Measurements from ENCODE around the gene RELN. TPM values are rescaled to one million over a fixed set of nuclear protein-coding genes. Genes with fewer than 3 reads are reported as not detected.
"Not testable (repeated sequence)": the region's sequence is repeated elsewhere in the genome, so short reads cannot be mapped to it uniquely, and the experiment has no call there.

RELN gene
- 10 to 100 TPM in 1 of 10 donors, 1 to 10 TPM in 9; 4.5 to 14.3 (median 7.3) TPM for polyA plus RNA-seq (ENCODE audit: insufficient read length in 10 of 10)
- long read RNA-seq, donor 1, result 0 reads
- long read RNA-seq, donor 2, result 0 reads
- long read RNA-seq, donor 3, result 0 reads
- long read RNA-seq, donor 4, result 0 reads
- long read RNA-seq, donor 5, result 0 reads
- long read RNA-seq, donor 6, result 0 reads
- long read RNA-seq, donor 7, result 0 reads
- long read RNA-seq, donor 8, result 0 reads
- long read RNA-seq, donor 9, result 0 reads

DNA sequence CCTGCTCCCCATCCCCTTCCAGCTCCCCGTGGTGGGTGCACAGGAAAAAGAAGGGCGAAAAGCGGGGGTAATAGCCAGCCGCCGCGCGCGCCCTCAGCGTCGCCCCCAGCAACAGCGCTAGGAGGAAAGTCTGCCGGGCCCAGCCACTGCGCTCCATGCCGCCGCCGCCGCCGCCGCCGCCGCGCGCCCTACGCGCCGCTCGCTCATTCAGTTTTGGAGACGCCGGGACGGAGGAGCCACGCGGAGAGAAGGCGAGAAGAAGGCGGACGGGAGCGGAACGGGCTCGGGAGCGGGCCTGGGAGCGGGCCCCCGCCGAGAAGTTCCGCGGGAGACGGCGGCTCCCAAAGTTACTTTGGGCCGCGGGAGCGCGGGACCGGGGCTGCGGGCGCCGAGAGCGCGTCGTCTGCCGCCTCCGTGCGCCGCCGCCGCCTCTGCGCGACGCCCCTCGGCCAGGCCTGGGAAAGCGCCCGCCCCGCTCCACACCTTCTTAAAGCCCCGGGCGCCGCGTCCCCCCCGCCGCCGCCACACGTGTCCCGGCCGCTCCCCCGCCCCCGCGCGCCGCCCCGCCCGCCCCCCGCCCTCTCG, at the start of gene RELN:
Gene RELN, minus strand, starts transcription at position 459 of the 585 bp plus-strand sequence. Its CDS starts 302 bp downstream, at position 157.
- DNase-seq, result peak; percentile 8 to 83 (median 39)

DNA sequence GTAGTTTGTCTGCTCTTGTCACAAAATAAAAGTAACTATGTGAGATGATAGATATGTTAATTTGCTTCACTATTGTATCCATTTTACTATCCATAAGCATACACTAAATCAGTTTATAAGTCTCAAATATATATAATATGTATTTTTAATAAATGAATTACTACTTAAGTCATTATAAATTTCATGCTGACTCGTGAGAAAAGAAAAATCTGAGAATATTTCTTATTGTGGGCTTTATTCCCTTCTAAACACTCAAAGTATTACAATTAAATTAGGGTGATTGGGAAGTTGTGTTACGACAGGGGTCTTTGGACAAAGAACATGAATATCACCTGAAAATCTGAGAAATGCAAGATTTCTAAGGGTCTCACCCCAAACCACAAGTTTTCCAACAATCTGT, 48.7 kb upstream of the RELN start:
- DNase-seq, result no peak

DNA sequence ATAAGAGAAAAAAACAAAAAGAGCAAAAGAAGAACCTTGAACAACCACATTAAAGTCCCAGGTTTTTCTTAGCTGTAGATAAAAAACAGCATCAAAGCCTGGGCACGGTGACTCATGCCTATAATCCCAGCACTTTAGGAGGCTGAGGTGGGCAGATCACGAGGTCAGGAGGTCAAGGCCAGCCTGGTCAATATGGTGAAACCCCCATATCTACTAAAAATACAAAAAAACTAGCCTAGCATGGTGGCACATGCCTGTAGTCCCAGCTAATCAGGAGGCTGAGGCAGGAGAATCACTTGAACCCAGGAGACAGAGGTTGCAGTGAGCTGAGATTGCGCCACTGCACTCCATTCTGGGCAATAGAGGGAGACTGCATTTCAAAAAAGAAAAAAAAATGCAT, 47.4 kb upstream of the RELN start:
- not testable (repeated sequence) for DNase-seq

DNA sequence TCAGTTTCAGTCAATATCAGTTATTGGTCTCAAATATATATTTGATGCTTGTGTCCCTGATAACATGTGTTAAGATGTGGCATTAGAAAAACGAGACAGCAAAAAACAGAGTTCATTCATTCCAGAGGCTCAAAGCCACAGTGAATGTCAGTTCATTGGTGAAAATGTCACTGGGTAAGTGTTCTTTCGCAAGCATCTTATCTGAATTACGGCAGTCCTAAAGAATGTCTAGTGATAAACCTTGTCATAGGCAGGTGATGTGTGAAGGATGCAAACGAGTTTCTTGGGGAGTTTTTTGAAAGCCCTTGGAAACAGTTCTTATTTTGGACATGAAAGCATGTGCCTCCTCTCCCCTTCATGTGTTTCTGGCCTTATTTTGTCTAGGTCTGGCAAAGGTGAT, 45.9 kb upstream of the RELN start:
- DNase-seq, result no peak

DNA sequence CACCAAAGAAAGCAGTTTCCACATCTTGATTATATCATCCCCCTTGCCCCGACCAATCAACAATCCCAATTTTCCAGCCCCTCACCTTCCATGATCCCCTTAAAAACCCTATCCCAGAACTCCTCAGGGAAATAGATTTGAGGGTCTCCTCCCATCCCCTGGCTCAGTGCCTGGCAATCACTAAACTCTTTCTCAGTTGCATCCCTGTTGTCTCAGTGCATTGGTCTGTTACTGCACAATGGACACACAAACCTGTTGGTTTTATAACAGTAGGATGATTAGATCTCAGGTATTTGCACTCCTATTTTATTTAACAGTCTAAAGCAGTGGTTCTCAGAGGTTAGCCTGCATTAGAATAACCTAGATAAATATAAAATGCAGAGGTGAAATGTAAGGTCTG, 45.2 kb upstream of the RELN start:
- DNase-seq, result no peak

DNA sequence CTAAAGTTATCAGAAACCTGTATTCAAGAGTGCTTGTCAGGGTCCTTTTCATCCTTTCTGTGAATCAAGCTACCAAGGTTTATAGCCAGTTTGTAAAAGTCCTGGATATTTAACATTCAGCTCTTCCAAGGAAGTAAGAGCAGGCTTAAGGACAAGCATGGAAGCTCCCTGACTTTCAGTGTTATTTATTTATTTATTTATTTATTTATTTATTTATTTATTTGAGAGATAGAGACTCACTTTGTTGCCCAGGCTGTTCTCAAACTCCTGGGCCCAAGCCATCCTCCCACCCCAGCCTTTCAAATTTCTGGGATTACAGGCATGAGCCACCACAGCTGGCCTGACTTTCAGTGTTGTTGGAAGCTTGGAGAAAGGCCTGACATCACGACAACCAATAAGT, 44.4 kb upstream of the RELN start:
- DNase-seq, result no peak

DNA sequence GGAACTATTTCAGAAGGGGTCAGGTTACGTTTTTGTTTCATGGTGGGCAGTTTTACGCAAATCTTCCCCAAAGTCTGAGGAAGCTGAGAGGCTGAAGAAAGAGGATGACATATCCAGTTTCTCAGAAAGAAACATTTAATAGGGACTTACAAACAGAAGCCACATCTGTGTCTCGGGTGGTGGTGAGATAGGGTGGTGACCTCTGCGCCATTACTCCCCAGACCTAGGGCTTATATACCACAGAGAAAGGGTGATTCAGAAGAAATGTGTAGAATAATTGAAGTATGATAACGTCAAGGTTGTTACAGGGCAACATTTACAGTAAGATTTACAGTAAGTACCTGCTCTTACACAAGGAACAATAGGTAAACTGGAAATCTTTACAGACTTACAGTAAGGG, 43.0 kb upstream of the RELN start:
- DNase-seq, result no peak

DNA sequence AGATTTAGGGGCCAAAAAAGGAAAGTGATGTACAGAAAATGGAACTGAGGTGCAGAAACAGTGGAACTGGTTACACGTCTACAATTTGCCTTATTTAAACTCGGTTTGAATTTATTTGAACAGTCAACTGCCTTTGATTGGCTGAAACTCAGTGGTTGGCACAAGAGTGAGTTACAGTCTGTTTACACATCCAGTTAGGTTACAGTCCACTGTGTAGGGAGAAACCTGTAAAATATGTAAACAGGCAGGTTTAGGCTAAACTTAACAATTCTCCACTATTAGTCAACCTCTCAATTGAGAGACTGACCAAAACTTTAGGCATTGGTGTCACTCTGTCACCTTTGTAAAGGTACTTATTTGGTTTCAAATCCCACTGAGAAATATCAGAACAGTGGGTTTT, 40.3 kb upstream of the RELN start:
- DNase-seq, result no peak

DNA sequence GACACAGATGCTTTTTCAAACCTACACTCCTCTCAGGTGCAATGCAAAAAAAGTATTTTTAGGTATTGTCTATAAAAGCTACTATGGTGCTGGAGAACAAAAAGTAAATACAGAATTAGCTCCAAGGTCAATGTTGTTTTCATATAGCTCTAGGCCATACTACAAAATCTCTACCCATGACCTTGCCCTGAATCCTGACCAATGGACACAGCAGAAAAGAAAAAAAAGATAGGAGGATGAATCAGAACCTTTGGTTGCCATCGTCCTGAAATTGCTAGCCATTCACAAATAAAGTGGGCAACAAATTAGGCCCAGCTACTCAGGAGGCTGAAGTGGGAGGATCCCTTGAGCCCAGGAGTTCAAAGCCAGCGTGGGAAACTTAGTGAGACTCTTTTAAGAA, 35.2 kb upstream of the RELN start:
- DNase-seq, result no peak

DNA sequence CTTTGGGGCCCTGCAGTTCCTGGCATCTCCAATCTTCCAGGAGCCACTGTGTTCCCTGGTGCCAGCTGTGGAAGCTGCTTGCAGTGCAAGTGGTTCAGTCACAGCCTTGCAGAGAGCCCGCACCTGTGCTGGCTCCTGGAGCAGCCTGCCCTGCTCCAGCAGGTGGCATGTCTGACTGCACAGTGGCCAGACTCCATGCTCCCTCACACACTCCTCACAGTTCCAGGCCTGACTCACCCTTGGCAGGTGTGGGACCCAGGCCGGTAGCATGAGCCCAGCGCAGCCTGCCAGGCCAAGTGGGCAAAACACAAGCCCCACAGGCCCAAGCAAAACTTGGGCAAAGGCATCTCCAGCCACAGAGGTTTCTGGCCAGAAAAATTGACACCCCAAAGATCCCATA, 33.6 kb upstream of the RELN start:
- no peak for DNase-seq

DNA sequence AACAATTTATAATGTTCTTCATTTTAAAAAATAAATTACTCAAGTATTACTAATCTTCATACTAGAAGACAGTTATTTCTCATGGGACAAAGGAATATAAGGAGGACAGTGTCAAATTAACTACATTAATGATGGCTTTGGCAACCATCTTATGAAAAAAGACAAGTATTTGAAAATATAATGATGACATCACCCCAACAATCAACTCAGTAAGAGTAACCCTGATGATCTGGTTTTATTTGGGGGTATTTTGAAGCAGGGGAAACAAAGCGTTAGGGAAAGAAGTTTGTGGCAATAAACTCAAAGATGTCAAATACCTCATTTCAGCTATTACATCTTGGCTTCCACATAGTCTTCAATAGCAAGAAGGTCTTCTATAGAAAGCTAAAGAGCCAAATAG, 29.0 kb upstream of the RELN start:
- no peak for DNase-seq

DNA sequence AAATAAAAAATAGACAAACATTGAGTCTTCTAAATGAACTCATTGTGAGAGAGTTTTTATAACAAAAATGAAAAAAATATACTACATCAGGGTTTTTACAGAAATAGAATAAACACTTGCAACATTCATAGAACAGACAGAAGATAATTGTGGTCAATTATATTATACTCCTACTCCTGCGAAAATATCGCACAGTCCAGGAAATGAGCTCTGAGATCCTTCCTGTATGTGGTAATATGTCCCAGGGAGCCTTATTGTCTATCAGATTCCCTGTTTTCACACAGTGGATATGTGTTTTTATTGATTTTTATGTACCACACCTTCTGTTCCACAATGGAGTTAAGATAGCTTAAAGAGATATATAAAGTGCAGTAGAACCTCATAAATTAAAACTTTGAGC, 27.5 kb upstream of the RELN start:
- DNase-seq, result no peak

DNA sequence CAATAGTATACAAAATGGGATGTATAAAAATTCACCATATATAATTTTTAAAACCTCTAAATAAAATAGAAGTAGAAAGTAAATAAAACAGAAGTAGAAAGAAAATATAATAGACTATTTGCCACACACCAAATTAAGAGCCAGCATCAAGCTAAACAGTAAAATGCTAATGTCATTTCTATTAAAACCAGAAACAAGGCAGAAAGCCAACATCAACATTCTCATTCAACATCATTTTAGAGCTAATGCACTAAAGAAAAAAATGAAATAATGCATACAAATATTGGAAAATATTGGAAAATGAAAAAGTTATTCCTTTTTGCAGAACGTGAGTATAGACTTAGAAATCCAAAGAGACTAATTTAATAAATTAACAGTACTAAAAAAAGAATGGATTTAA, 23.4 kb upstream of the RELN start:
- DNase-seq, result peak; percentile 14 to 33 (median 15)

DNA sequence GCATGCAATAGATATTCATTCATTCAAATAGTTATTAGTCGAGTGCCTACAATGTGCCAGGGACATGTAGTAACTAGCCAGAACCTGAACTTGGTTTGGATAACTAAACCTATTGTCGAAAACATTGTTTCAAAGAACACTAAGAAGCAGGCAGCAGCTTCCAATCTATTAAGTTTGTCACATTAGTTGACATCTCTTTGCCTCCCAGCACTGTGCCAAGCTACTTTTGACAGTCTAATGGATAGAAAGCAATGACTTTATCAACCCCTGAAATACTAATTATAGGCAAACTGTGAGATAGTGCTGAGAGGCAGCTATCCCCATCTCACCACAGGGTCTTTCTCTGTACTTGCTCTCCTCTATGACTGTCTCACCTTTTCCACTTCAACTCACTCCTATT, 22.4 kb upstream of the RELN start:
- DNase-seq, result no peak

DNA sequence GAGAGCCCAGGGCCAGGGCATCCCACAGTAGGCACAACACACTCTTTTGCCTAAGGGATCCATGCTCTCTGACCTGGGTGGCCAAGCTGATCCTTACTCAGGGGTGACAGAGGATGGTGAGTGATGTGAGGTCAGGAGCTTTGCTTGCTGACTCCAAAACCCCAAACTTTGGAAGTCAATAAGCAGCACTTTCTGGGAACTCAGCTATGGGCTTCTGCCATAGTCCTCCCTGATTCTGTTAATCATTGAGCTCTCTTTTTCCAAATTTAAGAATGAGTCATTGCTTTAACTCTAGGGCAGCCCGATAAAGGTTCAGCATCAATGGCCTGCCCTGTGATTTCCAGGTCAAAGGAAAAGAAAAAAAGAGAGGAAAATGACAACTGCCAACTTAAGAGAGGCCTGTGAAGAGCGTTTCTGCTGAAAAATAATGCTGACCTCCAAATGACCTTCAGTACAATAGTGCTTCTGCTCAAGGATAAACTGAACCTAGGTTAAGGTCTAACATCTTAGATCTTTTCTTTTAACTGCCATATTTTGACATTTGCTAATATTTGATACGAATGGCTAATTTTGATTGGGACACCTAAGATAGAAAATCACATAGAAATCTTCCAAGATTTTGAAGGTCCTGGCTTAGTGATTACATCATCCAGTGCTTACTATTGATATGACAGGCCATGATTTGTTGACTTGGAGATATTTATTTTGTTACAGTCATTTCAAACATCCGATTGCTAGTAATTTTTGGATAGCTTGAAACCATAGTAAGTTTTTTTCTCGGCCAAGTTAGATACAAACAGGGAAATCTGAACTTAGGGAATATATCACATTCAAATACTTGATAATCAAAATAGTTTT, 20.8 kb upstream of the RELN start:
- DNase-seq, result no peak

DNA sequence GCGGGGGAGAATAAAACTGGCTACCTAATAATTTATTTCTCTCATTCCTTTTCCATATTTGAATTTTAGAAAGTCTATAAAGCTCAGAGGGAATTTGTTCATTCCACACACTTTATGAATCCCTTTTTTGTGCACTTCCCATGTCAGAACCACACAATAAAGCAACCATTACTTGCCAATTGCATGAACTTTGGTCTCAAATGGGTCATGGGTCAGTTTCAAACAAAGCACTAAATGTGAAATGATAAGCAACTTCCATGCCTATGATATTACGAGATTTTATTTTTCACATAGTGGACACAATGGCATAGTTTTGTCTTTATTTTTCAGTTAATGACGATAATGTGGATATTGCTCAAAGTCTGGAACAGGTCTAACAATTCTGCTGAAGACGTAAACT, 18.6 kb upstream of the RELN start:
- DNase-seq, result no peak

DNA sequence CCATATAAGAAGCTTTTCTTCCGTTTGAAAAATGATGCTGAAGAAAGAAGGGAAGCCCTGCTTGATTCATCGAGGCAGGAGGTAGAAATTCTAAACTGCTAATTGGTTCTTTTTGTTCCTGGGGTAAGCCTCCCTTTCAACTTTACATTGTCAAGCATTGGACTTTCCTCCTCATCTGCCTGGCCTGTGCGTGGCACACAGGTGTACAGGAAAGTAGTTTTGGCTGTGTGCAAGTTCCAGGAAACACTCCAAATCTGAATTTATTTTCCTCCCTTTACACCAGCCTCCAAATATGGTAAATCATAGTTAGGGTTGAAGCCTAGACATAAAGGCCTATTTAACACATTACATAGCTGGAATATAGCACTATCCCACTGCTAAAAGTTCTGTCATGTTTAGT, 18.2 kb upstream of the RELN start:
- no peak for DNase-seq

DNA sequence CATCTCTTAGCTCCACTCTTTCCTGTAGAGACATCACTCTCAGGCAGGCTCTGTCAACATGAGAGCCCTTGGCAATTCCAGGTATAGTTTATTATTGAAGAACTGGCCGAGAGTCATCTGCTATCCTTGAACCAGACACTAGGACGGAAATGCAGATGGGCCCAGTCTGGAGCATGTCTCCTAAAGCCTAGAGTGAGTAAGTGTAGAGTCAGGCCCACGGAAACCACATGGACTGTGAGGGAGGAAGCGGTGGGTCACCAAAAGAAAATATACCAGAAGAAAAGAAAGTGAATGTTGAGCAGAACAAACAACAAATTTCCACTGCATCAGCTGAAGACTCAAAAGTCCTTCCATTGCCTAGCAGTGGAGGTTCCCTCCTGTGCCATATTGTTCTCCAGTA, 15.7 kb upstream of the RELN start:
- DNase-seq, result no peak

DNA sequence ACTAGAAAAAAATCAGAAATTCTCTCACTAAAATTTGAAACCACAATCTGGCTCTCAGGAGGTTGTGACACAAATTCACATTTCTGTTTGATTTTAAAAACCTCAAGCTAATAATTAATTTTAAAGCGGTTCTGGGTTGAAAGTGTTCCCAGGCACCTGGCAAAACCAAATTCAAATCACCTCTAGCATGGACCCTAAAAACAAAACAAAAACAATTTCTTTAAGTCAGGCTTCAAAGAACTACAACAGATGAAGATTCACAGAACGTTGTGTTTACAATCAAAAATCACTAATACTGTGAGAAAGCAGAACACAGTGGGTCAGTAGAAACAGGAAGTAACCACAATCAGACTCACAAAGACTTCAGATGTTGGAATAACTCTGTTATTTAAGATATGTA, 7.2 kb upstream of the RELN start:
- DNase-seq, result no peak

DNA sequence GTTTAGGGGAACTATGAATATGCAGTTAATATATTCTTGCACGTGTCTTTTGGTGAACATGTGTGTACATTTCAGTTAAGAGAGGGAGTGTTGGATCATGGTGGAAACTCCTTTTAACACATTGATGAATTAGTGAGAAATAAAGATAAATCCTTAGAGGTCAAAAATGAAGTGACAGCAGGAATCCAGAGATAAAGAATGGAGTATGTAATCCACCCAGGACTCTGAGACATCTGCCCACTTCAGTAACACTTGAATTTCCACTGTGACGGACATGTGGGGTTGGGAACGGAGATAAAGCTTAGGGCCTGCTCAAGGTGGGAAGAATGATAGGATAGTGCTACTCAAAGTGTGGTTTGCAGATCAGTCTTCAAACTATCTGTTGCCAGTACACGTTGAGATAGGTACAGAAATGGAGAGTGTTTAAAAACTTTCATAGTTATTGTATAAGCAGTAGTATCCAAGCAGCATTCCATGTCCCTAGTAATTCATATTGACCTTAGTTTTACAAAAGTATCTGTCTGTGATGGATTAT, 6.6 kb upstream of the RELN start:
- DNase-seq, result no peak

DNA sequence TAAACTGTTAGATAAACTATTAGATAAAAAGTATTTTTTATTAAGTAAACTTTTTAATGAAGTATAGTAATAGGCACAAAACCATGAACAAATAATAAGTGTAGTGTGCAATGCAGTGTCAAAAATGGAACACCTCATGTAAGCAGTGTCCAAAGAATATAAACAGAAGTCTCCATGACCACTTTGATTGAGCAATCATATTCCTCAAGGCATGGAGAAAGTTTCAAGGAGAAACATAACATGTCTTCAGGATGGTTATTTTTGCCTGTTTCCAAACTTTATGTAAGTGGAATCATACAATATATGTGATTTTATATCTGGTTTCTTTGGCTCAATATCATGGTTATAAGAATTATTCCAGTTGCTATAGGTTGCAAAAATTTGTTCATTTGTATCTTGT, 6.1 kb upstream of the RELN start:
- no peak for DNase-seq

DNA sequence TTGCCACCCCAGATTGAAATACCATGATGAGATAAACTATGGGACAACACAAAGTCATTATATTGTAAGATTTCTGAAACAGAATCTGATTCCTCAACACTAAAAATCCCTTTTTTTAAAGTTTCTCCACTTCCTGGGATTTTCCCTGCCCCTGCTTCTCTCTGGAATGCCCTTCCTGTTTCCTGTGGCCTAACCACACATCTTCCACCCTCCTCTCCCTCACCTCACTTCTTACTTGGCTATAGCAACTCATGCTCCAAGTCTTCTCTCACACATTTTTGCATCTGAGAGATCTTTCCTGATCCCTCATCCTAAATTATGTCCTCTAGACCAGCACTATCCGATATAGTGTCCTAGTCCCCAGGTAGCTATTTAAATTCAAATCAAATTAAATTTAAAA, 4.1 kb upstream of the RELN start:
- DNase-seq, result no peak

DNA sequence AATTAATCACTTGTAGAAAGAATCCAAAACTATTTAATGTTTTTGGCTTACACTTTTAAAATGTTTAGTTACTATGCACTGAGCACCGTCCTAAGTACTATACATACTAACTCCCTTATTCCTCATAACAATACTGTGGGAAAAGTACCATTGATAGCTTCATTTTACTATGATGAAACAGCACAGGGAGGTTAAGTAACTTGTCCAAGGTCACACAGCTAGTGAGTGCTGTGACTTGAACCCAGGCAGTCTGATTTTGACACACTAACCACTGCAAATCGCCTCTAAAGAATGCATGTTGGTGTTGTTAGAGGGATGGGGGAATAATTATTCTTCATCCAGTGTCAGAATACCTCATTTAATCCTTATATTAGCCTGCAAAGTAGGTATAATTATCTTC, 1.9 kb upstream of the RELN start:
- DNase-seq, result no peak

Measured in muscle of back (tissue), 13 donors.